HepG2 (cell line): ENCODE results near the gene TOX2. TPM values are rescaled to one million over a fixed set of nuclear protein-coding genes. Genes with fewer than 3 reads are reported as not detected.

Source experiments
- ATAC-seq: fragments of 200-7000 bp; cut with Tn5 transposase; 3 replicates; pipeline ENCODE4 v1.9.1; 2020; ENCODE audit warnings: mild to moderate bottlenecking, moderate library complexity
- BruUV-seq: library from RNA; stranded (reverse); fragments of 400-500 nt; replicated peaks from 2 replicates; lab custom pipeline; 2021; lab: Mats Ljungman, UMichigan
- CTCF ChIA-PET: fragments of 300-600 bp; formaldehyde crosslinking; extraction: SDS; loops from one replicate; lab custom pipeline; 2021; ENCODE audit warnings: low total read pairs, inconsistent platforms, low intra/inter-chr PET ratio; lab: Yijun Ruan, JAX
- POLR2A ChIA-PET: fragments of 350-600 bp; sonication (Branson Sonifier 250); formaldehyde crosslinking; loops from one replicate; lab custom pipeline; 2020; ENCODE audit warnings: antibody characterized with exemption, inconsistent platforms; lab: Yijun Ruan, JAX
- DNase-seq: peaks from one replicate; pipeline ENCODE4 v3.0.0-alpha.2; 2015; ENCODE audit warnings: low spot score
- FAIRE-seq: peaks from 3 replicates; lab custom pipeline; 2011; peaks lifted over from hg19 to GRCh38; lab: Jason Lieb, UNC
- H2AFZ ChIP-seq: one replicate; pipeline ENCODE4 v1.6.1; 2011; ENCODE audit warnings: low read length, inconsistent platforms
- H3K27ac ChIP-seq: fragments of 300-600 bp; 3 replicates; pipeline ENCODE4 v1.8.0; 2011; ENCODE audit warnings: mixed run types, mild to moderate bottlenecking, mixed read lengths, low read length, inconsistent platforms; ENCODE audit not compliant: insufficient read depth; ENCODE audit errors: extremely low read length
- H3K27me3 ChIP-seq, 2 experiments: fragments of 200-600 bp in 1 of 2; 2 replicates in 1 of 2; 3 replicates in 1 of 2; pipeline versions ENCODE4 v1.6.0 to v1.8.0; 2011; ENCODE audit warnings: low read length in 2 of 2, mild to moderate bottlenecking in 2 of 2, moderate library complexity in 2 of 2, inconsistent platforms in 1 of 2; ENCODE audit not compliant: insufficient read depth in 2 of 2, control insufficient read depth in 1 of 2
- H3K36me3 ChIP-seq, 2 experiments: fragments of 200-600 bp in 1 of 2; replicated peaks in 1 of 2; 2 replicates in 1 of 2; 3 replicates in 1 of 2; pipeline versions ENCODE4 v1.5.1 to v1.8.0; 2011; ENCODE audit warnings: low read length in 2 of 2, inconsistent platforms in 1 of 2; ENCODE audit not compliant: insufficient read depth in 2 of 2, control insufficient read depth in 1 of 2
- H3K4me1 ChIP-seq: 2 replicates; pipeline ENCODE4 v1.5.1; 2012; ENCODE audit warnings: low read length, inconsistent platforms; ENCODE audit not compliant: insufficient read depth
- H3K4me2 ChIP-seq: 2 replicates; pipeline ENCODE4 v1.6.0; 2011; ENCODE audit warnings: low read depth, low read length, inconsistent platforms
- H3K4me3 ChIP-seq, 3 experiments: fragments of 200-600 bp in 1 of 3; sonication (generic), shearing (Covaris generic) in 1 of 3; replicated peaks in 1 of 3; 2 replicates each; pipeline ENCODE4 v1.5.1; 2011 to 2016; ENCODE audit warnings: low read length in 3 of 3, inconsistent platforms in 2 of 3, low read depth in 2 of 3, mild to moderate bottlenecking in 2 of 3, control low read depth in 1 of 3, mixed read lengths in 1 of 3; ENCODE audit not compliant: insufficient read depth in 1 of 3
- H3K79me2 ChIP-seq: one replicate; pipeline ENCODE4 v1.6.1; 2011; ENCODE audit warnings: low read length, inconsistent platforms; ENCODE audit not compliant: insufficient read depth
- H3K9ac ChIP-seq: 2 replicates; pipeline ENCODE4 v1.6.0; 2011; ENCODE audit warnings: mild to moderate bottlenecking, low read depth, low read length, inconsistent platforms; ENCODE audit not compliant: insufficient read depth
- H3K9me3 ChIP-seq: 2 replicates; pipeline ENCODE4 v1.5.1; 2012; ENCODE audit warnings: mild to moderate bottlenecking, low read length
- H4K20me1 ChIP-seq: 2 replicates; pipeline ENCODE4 v1.6.0; 2011; ENCODE audit warnings: inconsistent platforms, mild to moderate bottlenecking, low read length, moderate library complexity; ENCODE audit not compliant: insufficient read depth
- GABPA ChIP-seq, 2 experiments: IDR thresholded peaks; 2 replicates each; pipeline ENCODE4 v1.6.1; 2011 to 2016; ENCODE audit warnings: low read depth in 2 of 2, low read length in 1 of 2, missing biosample characterization in 1 of 2, missing genetic modification characterization in 1 of 2
- HOXA9 ChIP-seq: sonication (generic); formaldehyde crosslinking; IDR thresholded peaks from 2 replicates; pipeline ENCODE4 v1.8.1; 2022; ENCODE audit warnings: missing genetic modification reagents, mild to moderate bottlenecking, moderate library complexity, borderline replicate concordance
- KAT2B ChIP-seq: fragments of 150-350 bp; IDR thresholded peaks from 2 replicates; pipeline ENCODE4 v1.6.1; 2014; ENCODE audit warnings: low read depth, low read length, borderline replicate concordance
- MTF2 ChIP-seq: sonication (generic); formaldehyde crosslinking; IDR thresholded peaks from 2 replicates; pipeline ENCODE4 v1.5.0; 2020; ENCODE audit warnings: missing genetic modification reagents, borderline replicate concordance
- ZNF138 ChIP-seq: sonication (generic); formaldehyde crosslinking; IDR thresholded peaks from 2 replicates; pipeline ENCODE4 v1.5.0; 2020; ENCODE audit warnings: mild to moderate bottlenecking, low read depth, missing genetic modification reagents
- ZNF496 ChIP-seq: sonication (generic); formaldehyde crosslinking; IDR thresholded peaks from 2 replicates; pipeline ENCODE4 v1.8.1; 2023; ENCODE audit warnings: mild to moderate bottlenecking, moderate library complexity, missing genetic modification reagents; ENCODE audit not compliant: insufficient replicate concordance
- ZNF556 ChIP-seq: sonication (generic); formaldehyde crosslinking; IDR thresholded peaks from 2 replicates; pipeline ENCODE4 v1.4.0; 2020; ENCODE audit warnings: mild to moderate bottlenecking, missing genetic modification reagents, borderline replicate concordance
- WGBS: methylation state at CpG from one replicate; pipeline ENCODE4 v1.1.6; 2017; ENCODE audit warnings: low lambda C conversion rate; 5-methylcytosine and 5-hydroxymethylcytosine counted together
- in situ Hi-C: cut with HindIII; loops from 2 replicates; pipeline ENCODE4 v1.10.0; 2017; ENCODE audit warnings: low pct_unique_long_range_greater_than_20kb; ENCODE audit not compliant: extremely low pct_ligation_motif_present
- intact Hi-C: fragments of 100-400 bp; cut with micrococcal nuclease; formaldehyde crosslinking; loops from one replicate; pipeline ENCODE4 v1.10.0; 2022; ENCODE audit not compliant: unreplicated experiment
- polyA plus RNA-seq, 8 experiments: library from polyadenylated mRNA; depleted of rRNA in 3 of 8; stranded (reverse) in 7 of 8; unstranded in 1 of 8; fragments of >200 nt; fragmentation: Illumina TruSeq in 4 of 8; extraction: Trizol in 4 of 8; gene quantifications; 2 replicates each; pipeline versions ENCODE4 v1.2.1 to v1.2.3, GENCODE V29; 2011 to 2016; ENCODE audit warnings: low read depth in 4 of 8, missing spikeins in 1 of 8, mixed read lengths in 1 of 8; ENCODE audit not compliant: insufficient read depth in 1 of 8
- total RNA-seq, 5 experiments: library from RNA; depleted of rRNA; stranded (reverse); fragments of >200 nt; fragmentation: Illumina TruSeq; extraction: Trizol; gene quantifications; 2 replicates each; pipeline ENCODE4 v1.2.3, GENCODE V29; 2016; ENCODE audit warnings: low read depth in 1 of 5
- TF ChIP-seq, protein P1 (sequence below): IDR thresholded peaks from 2 replicates; pipeline ENCODE4 v1.6.1; 2016; ENCODE audit warnings: missing biosample characterization, missing genetic modification reagents, low read depth
- TF ChIP-seq, protein P2 (sequence below): IDR thresholded peaks from 2 replicates; pipeline ENCODE4 v1.6.1; 2018; ENCODE audit warnings: missing genetic modification reagents, mild to moderate bottlenecking, missing compliant biosample characterization
- TF ChIP-seq, protein P3 (sequence below): sonication (generic); formaldehyde crosslinking; IDR thresholded peaks from 2 replicates; pipeline ENCODE4 v1.8.0; 2022; ENCODE audit warnings: mild to moderate bottlenecking, missing genetic modification reagents, moderate library complexity

The TOX2 gene
- total and polyA plus RNA-seq, 2 of the 13 experiments (the other 11 are each of a cell fraction or from before 2014, with no cell fraction given): not detected

DNA sequence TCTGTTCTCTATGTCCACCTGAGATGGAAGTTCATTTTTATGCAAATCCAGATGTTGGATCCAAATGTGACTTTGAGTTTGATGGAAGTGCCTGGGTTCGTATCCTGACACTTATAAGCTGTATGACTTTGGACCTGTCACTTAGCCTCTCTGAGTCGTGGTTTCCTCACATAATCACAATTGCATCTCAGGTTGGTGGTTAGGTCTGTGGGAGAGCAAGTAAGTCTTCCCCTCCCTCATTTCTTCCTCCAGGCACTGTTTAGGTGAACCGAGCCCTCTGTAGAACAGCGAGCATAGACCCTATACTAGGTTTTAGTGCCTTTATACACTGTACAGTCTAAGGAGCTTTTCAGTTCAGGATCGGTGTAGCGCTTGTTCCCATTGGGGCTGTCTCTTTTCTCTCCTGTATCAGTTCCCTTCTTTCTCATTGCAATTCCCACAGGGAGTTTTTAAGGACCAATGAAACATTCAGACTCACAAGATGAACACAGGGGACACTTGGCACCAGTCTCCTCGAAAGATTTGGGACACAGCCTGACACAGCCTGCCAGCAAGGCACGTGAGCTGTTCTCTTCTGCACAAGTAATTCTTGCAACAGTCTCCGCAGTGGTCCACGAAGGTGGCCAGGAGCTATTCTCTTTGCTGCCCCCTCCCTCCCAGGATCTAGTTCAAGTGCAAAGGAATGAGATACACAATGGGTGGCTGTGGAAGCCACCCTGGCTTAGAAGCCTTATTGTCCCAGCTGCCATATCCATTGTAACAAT is 11.8 kb downstream of the TOX2 start:
- H4K20me1 ChIP-seq: no peaks in the 10 kb centered on the region
- WGBS: 13% methylated on average over 10 of the region's 10 CpGs
- ChIA-PET POLR2A (no interaction called here), CTCF (no interaction called here)
- no peaks in the 10 kb centered on the region for H3K79me2 ChIP-seq
- no peaks in the 10 kb centered on the region for H3K9me3 ChIP-seq
- no peak for ATAC-seq
- no peak overlapping the region for H3K27ac ChIP-seq
- in situ Hi-C loops: no loop called here
- no TSS peak for BruUV-seq
- no peaks in the 10 kb centered on the region for H3K36me3 ChIP-seq
- no peak overlapping the region for H3K9ac ChIP-seq
- intact Hi-C loops: no loop called here
- TF ChIP-seq HOXA9 (CRISPR knock-in tag): no peak
- no peak for TF ChIP-seq MTF2
- no peak for TF ChIP-seq KAT2B
- TF ChIP-seq ZNF496 (CRISPR knock-in tag): no peak
- TF ChIP-seq ZNF138 (CRISPR knock-in tag): no peak
- TF ChIP-seq, protein P1, sequence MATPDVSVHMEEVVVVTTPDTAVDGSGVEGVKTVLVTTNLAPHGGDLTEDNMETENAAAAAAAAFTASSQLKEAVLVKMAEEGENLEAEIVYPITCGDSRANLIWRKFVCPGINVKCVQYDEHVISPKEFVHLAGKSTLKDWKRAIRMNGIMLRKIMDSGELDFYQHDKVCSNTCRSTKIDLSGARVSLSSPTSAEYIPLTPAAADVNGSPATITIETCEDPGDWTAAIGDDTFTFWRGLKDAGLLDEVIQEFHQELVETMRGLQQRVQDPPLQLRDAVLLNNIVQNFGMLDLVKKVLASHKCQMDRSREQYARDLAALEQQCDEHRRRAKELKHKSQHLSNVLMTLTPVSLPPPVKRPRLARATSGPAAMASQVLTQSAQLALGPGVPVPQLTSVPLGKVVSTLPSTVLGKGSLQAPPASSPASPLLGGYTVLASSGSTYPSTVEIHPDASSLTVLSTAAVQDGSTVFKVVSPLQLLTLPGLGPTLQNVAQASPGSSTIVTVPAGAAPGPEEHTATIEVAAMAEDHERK (CRISPR knock-in tag): no peak
- TF ChIP-seq, protein P2, sequence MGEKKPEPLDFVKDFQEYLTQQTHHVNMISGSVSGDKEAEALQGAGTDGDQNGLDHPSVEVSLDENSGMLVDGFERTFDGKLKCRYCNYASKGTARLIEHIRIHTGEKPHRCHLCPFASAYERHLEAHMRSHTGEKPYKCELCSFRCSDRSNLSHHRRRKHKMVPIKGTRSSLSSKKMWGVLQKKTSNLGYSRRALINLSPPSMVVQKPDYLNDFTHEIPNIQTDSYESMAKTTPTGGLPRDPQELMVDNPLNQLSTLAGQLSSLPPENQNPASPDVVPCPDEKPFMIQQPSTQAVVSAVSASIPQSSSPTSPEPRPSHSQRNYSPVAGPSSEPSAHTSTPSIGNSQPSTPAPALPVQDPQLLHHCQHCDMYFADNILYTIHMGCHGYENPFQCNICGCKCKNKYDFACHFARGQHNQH (CRISPR knock-in tag): no peak
- TF ChIP-seq, protein P3, sequence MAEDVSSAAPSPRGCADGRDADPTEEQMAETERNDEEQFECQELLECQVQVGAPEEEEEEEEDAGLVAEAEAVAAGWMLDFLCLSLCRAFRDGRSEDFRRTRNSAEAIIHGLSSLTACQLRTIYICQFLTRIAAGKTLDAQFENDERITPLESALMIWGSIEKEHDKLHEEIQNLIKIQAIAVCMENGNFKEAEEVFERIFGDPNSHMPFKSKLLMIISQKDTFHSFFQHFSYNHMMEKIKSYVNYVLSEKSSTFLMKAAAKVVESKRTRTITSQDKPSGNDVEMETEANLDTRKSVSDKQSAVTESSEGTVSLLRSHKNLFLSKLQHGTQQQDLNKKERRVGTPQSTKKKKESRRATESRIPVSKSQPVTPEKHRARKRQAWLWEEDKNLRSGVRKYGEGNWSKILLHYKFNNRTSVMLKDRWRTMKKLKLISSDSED (CRISPR knock-in tag): no peak
- no peak for TF ChIP-seq ZNF556
- no peak for TF ChIP-seq GABPA (IDR thresholded peaks at IDR 0.05; ENCODE audit: low read depth, low read length)
- TF ChIP-seq GABPA (CRISPR knock-in tag; IDR thresholded peaks at IDR 0.05; ENCODE audit: low read depth): no peak
- peaks cover 3 to 66% of the 10 kb centered on the region in 2 experiments; a peak in 4 of 5 replicates for H3K27me3 ChIP-seq
- DNase-seq: no peak
- no peak for FAIRE-seq
- no peaks in the 10 kb centered on the region for H3K4me1 ChIP-seq
- H3K4me2 ChIP-seq: no peak overlapping the region
- H2AFZ ChIP-seq: no peak overlapping the region
- H3K4me3 ChIP-seq: no peak overlapping the region
